Vagina (tissue), 2 donors: ENCODE results near the gene MZF1.

Experiments
- POLR2A ChIP-seq, 2 donors: fragments of 450-650 bp; IDR thresholded peaks; one replicate each; pipeline ENCODE4 v1.6.1; 2017; ENCODE audit warnings: antibody characterized with exemption in 2 of 2, mild to moderate bottlenecking in 2 of 2, moderate library complexity in 2 of 2
- TF ChIP-seq, protein P1 (sequence below), 3 experiments: fragments of 450-650 bp in 2 of 3; fragments of 200-600 bp in 1 of 3; sonication (generic) in 1 of 3; IDR thresholded peaks; one replicate each; pipeline ENCODE4 v1.5.1; 2017 to 2019; ENCODE audit warnings: antibody characterized with exemption in 3 of 3, mild to moderate bottlenecking in 2 of 3, moderate library complexity in 2 of 3

DNA sequence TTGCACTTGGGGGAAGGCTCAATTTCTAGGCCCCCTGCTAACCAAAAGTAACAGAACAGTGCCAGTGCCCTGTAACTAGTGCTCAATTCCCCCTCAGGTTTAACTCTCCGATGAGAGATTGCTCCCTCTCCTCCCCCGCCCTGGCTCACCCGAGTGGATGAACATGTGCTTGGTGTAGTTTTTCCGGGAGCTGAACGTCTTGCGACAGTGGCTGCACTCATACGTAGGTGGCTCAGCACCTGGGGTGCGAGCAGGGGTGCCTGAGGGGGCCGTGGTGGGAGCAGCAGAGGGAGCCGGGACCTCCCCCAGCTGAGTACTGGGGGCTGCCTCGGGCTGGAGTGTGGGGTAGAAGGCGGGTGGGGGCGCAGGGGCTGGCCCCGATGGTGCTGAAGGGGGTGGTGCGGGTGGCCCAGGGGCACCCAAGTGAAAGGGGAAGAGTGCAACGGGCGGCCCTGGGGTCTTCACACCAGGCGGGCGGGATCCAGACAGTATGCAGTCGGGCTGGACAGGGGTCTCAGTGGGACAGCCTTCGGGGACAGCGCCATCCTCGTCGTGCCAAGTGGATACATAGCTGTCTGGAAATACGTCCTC lies 56.8 kb downstream of the MZF1 start:
- TF ChIP-seq, protein P1, sequence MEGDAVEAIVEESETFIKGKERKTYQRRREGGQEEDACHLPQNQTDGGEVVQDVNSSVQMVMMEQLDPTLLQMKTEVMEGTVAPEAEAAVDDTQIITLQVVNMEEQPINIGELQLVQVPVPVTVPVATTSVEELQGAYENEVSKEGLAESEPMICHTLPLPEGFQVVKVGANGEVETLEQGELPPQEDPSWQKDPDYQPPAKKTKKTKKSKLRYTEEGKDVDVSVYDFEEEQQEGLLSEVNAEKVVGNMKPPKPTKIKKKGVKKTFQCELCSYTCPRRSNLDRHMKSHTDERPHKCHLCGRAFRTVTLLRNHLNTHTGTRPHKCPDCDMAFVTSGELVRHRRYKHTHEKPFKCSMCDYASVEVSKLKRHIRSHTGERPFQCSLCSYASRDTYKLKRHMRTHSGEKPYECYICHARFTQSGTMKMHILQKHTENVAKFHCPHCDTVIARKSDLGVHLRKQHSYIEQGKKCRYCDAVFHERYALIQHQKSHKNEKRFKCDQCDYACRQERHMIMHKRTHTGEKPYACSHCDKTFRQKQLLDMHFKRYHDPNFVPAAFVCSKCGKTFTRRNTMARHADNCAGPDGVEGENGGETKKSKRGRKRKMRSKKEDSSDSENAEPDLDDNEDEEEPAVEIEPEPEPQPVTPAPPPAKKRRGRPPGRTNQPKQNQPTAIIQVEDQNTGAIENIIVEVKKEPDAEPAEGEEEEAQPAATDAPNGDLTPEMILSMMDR (IDR thresholded peaks at IDR 0.05), result no peak
- no peak for TF ChIP-seq POLR2A (IDR thresholded peaks at IDR 0.05)
